H1 (cell line): ENCODE measurements around the gene LPP. TPM values are rescaled to one million over a fixed set of nuclear protein-coding genes. Genes with fewer than 3 reads are reported as not detected.

Experiments used
- CTCF ChIA-PET: fragments of 300-600 bp; sonication (Branson Sonifier 250); formaldehyde crosslinking; loops from one replicate; lab custom pipeline; 2021; ENCODE audit not compliant: partially characterized antibody; lab: Charles Lee
- POLR2A ChIA-PET: fragments of 300-600 bp; sonication (Branson Sonifier 250); formaldehyde crosslinking; loops from one replicate; lab custom pipeline; 2021; ENCODE audit warnings: inconsistent platforms; ENCODE audit not compliant: partially characterized antibody; lab: Charles Lee
- DNase-seq, 2 experiments: peaks; one replicate each; pipeline versions ENCODE4 v3.0.0 to v3.0.0-alpha.2; 2010 to 2022; ENCODE audit warnings: low spot score in 2 of 2, low read depth in 1 of 2, mixed read lengths in 1 of 2
- FAIRE-seq: peaks from 2 replicates; lab custom pipeline; 2011; peaks lifted over from hg19 to GRCh38; lab: Jason Lieb, UNC
- H2AFZ ChIP-seq: 2 replicates; pipeline ENCODE4 v1.8.1; 2012; ENCODE audit warnings: low read length, inconsistent platforms
- H2AK5ac ChIP-seq: 2 replicates; pipeline ENCODE4 v1.6.1; 2013; ENCODE audit warnings: low read depth, low read length
- H2BK120ac ChIP-seq: replicated peaks from 2 replicates; pipeline ENCODE3; 2013; ENCODE audit warnings: low read depth, low read length, inconsistent platforms
- H2BK12ac ChIP-seq: 2 replicates; pipeline ENCODE4 v1.6.1; 2013; ENCODE audit warnings: low read depth, low read length
- H2BK15ac ChIP-seq: 2 replicates; pipeline ENCODE4 v1.6.1; 2013; ENCODE audit warnings: low read length
- H2BK20ac ChIP-seq: 2 replicates; pipeline ENCODE4 v1.6.1; 2013; ENCODE audit warnings: low read length
- H2BK5ac ChIP-seq: 2 replicates; pipeline ENCODE4 v1.6.1; 2013; ENCODE audit warnings: low read depth, low read length
- H3K14ac ChIP-seq: 2 replicates; pipeline ENCODE4 v1.6.1; 2013; ENCODE audit warnings: inconsistent platforms; ENCODE audit not compliant: insufficient read length
- H3K18ac ChIP-seq: 2 replicates; pipeline ENCODE4 v1.6.1; 2013; ENCODE audit warnings: low read length; ENCODE audit errors: extremely low read depth
- H3K23ac ChIP-seq: 2 replicates; pipeline ENCODE4 v1.6.1; 2013; ENCODE audit warnings: inconsistent platforms; ENCODE audit not compliant: insufficient read length
- H3K23me2 ChIP-seq: 2 replicates; pipeline ENCODE4 v1.6.1; 2013; ENCODE audit warnings: low read depth, low read length
- H3K27ac ChIP-seq: 2 replicates; pipeline ENCODE4 v1.6.1; 2011; ENCODE audit warnings: low read depth, low read length, inconsistent platforms
- H3K27me3 ChIP-seq, 4 experiments: replicated peaks in 1 of 4; 1 replicate in 1 of 4; 2 replicates in 3 of 4; pipeline versions ENCODE4 v1.6.1 to v1.8.1; 2011 to 2013; ENCODE audit warnings: low read length in 3 of 4, mild to moderate bottlenecking in 3 of 4, inconsistent platforms in 2 of 4, mixed read lengths in 2 of 4, moderate library complexity in 1 of 4; ENCODE audit not compliant: control insufficient read depth in 3 of 4, insufficient read depth in 3 of 4; ENCODE audit errors: extremely low read depth in 1 of 4
- H3K36me3 ChIP-seq, 4 experiments: 2 replicates each; pipeline versions ENCODE4 v1.6.1 to v1.8.1; 2011 to 2013; ENCODE audit warnings: mild to moderate bottlenecking in 4 of 4, low read length in 3 of 4, moderate library complexity in 2 of 4, control low read depth in 1 of 4, inconsistent platforms in 1 of 4; ENCODE audit not compliant: insufficient read depth in 4 of 4, control insufficient read depth in 2 of 4
- H3K4ac ChIP-seq: replicated peaks from 2 replicates; pipeline ENCODE3; 2013; ENCODE audit warnings: low read length, low read depth, mixed read lengths, inconsistent platforms; ENCODE audit not compliant: insufficient read length
- H3K4me1 ChIP-seq, 4 experiments: replicated peaks in 1 of 4; 1 replicate in 1 of 4; 2 replicates in 3 of 4; pipeline versions ENCODE4 v1.6.1 to v1.8.1; 2011 to 2013; ENCODE audit warnings: low read length in 3 of 4, inconsistent platforms in 2 of 4, mixed read lengths in 1 of 4; ENCODE audit not compliant: insufficient read depth in 4 of 4, control insufficient read depth in 3 of 4
- H3K4me2 ChIP-seq, 2 experiments: 2 replicates each; pipeline versions ENCODE4 v1.6.1 to v1.8.1; 2011 to 2013; ENCODE audit warnings: low read depth in 2 of 2, low read length in 2 of 2, control low read depth in 1 of 2, inconsistent platforms in 1 of 2, mild to moderate bottlenecking in 1 of 2; ENCODE audit not compliant: insufficient read depth in 1 of 2
- H3K4me3 ChIP-seq, 4 experiments: fragments of 200-600, 300-600 bp in 1 of 4; sonication (generic), shearing (Covaris generic), sonication (Bioruptor Twin) in 1 of 4; 2 replicates each; pipeline versions ENCODE4 v1.5.1 to v1.8.1; 2011 to 2016; ENCODE audit warnings: low read length in 4 of 4, low read depth in 3 of 4, control low read depth in 2 of 4, inconsistent platforms in 2 of 4, mild to moderate bottlenecking in 2 of 4, mixed read lengths in 1 of 4, moderate library complexity in 1 of 4; ENCODE audit not compliant: insufficient read depth in 2 of 4; ENCODE audit errors: extremely low read depth in 1 of 4
- H3K56ac ChIP-seq: replicated peaks from 2 replicates; pipeline ENCODE3; 2013; ENCODE audit warnings: low read depth, mild to moderate bottlenecking, mixed read lengths, low read length, inconsistent platforms; ENCODE audit not compliant: insufficient read length
- H3K79me1 ChIP-seq: 2 replicates; pipeline ENCODE4 v1.6.1; 2013; ENCODE audit warnings: low read depth, low read length, control low read depth
- H3K79me2 ChIP-seq, 2 experiments: 2 replicates each; pipeline versions ENCODE4 v1.6.1 to v1.8.1; 2012 to 2013; ENCODE audit warnings: low read length in 2 of 2, mild to moderate bottlenecking in 2 of 2, inconsistent platforms in 1 of 2; ENCODE audit not compliant: insufficient read depth in 2 of 2, control insufficient read depth in 1 of 2
- H3K9ac ChIP-seq, 4 experiments: replicated peaks in 1 of 4; 1 replicate in 1 of 4; 2 replicates in 3 of 4; pipeline versions ENCODE4 v1.6.1 to v1.8.1; 2011 to 2013; ENCODE audit warnings: low read depth in 3 of 4, low read length in 3 of 4, control low read depth in 2 of 4, mild to moderate bottlenecking in 2 of 4, moderate library complexity in 2 of 4, inconsistent platforms in 1 of 4; ENCODE audit errors: extremely low read depth in 1 of 4
- H3K9me3 ChIP-seq, 2 experiments: 2 replicates each; pipeline versions ENCODE4 v1.6.1 to v1.8.1; 2012 to 2013; ENCODE audit warnings: mild to moderate bottlenecking in 2 of 2, moderate library complexity in 2 of 2, control low read depth in 1 of 2, inconsistent platforms in 1 of 2, low read depth in 1 of 2, low read length in 1 of 2, mixed read lengths in 1 of 2; ENCODE audit not compliant: insufficient read depth in 2 of 2
- H4K20me1 ChIP-seq, 2 experiments: replicated peaks in 1 of 2; 2 replicates each; pipeline versions ENCODE3 to v1.8.1; 2011 to 2013; ENCODE audit warnings: inconsistent platforms in 2 of 2, low read length in 2 of 2, mild to moderate bottlenecking in 1 of 2; ENCODE audit not compliant: insufficient read depth in 2 of 2, control insufficient read depth in 1 of 2
- H4K5ac ChIP-seq: 2 replicates; pipeline ENCODE4 v1.6.1; 2013; ENCODE audit warnings: low read length, low read depth, mixed read lengths, inconsistent platforms; ENCODE audit not compliant: insufficient read length
- H4K8ac ChIP-seq: 2 replicates; pipeline ENCODE4 v1.8.0; 2013; ENCODE audit warnings: mild to moderate bottlenecking, moderate library complexity, low read length, inconsistent platforms; ENCODE audit not compliant: insufficient read depth; ENCODE audit errors: extremely low read depth
- H4K91ac ChIP-seq: replicated peaks from 2 replicates; pipeline ENCODE3; 2013; ENCODE audit warnings: low read length, mixed read lengths, inconsistent platforms; ENCODE audit not compliant: insufficient read length
- CBX8 ChIP-seq: fragments of 300-800, 300-1000 bp; sonication (generic); IDR thresholded peaks from 2 replicates; pipeline ENCODE4 v1.7.1; 2016; ENCODE audit warnings: low read depth, low read length, borderline replicate concordance
- CEBPB ChIP-seq: IDR thresholded peaks from 2 replicates; pipeline ENCODE4 v1.6.1; 2012; ENCODE audit warnings: low read depth, low read length
- CTBP2 ChIP-seq: IDR thresholded peaks from 2 replicates; pipeline ENCODE4 v1.7.0; 2011; ENCODE audit warnings: borderline replicate concordance, mild to moderate bottlenecking, moderate library complexity, mixed read lengths, low read length; ENCODE audit not compliant: insufficient read depth, insufficient read length
- EGR1 ChIP-seq: IDR thresholded peaks from 2 replicates; pipeline ENCODE4 v1.6.1; 2011; ENCODE audit warnings: low read depth, low read length, borderline replicate concordance
- EP300 ChIP-seq, 2 experiments: IDR thresholded peaks; 1 replicate in 1 of 2; 2 replicates in 1 of 2; pipeline ENCODE4 v1.6.1; 2011 to 2012; ENCODE audit warnings: low read depth in 2 of 2, low read length in 2 of 2, mild to moderate bottlenecking in 2 of 2, borderline replicate concordance in 1 of 2, inconsistent platforms in 1 of 2, moderate library complexity in 1 of 2
- EZH2 ChIP-seq: fragments of 200-600 bp; sonication (generic); IDR thresholded peaks from 2 replicates; pipeline ENCODE4 v1.7.1; 2012; ENCODE audit warnings: low read depth, mild to moderate bottlenecking, moderate library complexity, low read length, inconsistent platforms; ENCODE audit not compliant: severe bottlenecking
- GTF2F1 ChIP-seq: IDR thresholded peaks from 2 replicates; pipeline ENCODE4 v1.6.1; 2012; ENCODE audit warnings: low read depth, low read length, improper control_type of control experiment, borderline replicate concordance
- HDAC6 ChIP-seq: IDR thresholded peaks from one replicate; pipeline ENCODE4 v1.7.1; 2012; ENCODE audit warnings: low read depth, mild to moderate bottlenecking, inconsistent platforms, low read length, moderate library complexity
- MAFK ChIP-seq: IDR thresholded peaks from 2 replicates; pipeline ENCODE4 v1.6.1; 2012; ENCODE audit warnings: low read depth, mild to moderate bottlenecking, improper control_type of control experiment, low read length
- POLR2A ChIP-seq, 2 experiments: IDR thresholded peaks; 1 replicate in 1 of 2; 2 replicates in 1 of 2; pipeline ENCODE4 v1.6.1; 2011; ENCODE audit warnings: low read depth in 2 of 2, low read length in 2 of 2, mild to moderate bottlenecking in 2 of 2; ENCODE audit errors: control extremely low read depth in 1 of 2
- RXRA ChIP-seq: IDR thresholded peaks from 2 replicates; pipeline ENCODE4 v1.6.1; 2011; ENCODE audit warnings: low read depth, mild to moderate bottlenecking, low read length, moderate library complexity; ENCODE audit not compliant: insufficient read depth
- SIX5 ChIP-seq: IDR thresholded peaks from 2 replicates; pipeline ENCODE4 v1.6.1; 2011; ENCODE audit warnings: mild to moderate bottlenecking, low read depth, low read length
- TAF7 ChIP-seq: optimal IDR thresholded peaks from 2 replicates; pipeline ENCODE3; 2011; ENCODE audit warnings: low read depth, mild to moderate bottlenecking, inconsistent platforms, low read length, moderate library complexity, borderline replicate concordance
- TEAD4 ChIP-seq: IDR thresholded peaks from 2 replicates; pipeline ENCODE4 v1.6.1; 2012; ENCODE audit warnings: low read depth, low read length, inconsistent platforms, mixed read lengths
- WGBS, 2 experiments: shearing (Covaris generic) in 1 of 2; methylation state at CpG; one replicate each; pipeline versions ENCODE4 v1.1.6 to v1.1.7; 2013 to 2015; ENCODE audit warnings: low lambda C conversion rate in 2 of 2, mixed read lengths in 2 of 2, inconsistent platforms in 1 of 2, low coverage in 1 of 2, missing lambda C conversion rate in 1 of 2; ENCODE audit not compliant: insufficient replicate concordance in 2 of 2, insufficient coverage in 1 of 2, insufficient read length in 1 of 2; ENCODE audit errors: extremely low coverage in 1 of 2, missing lambda C conversion rate in 1 of 2; 5-methylcytosine and 5-hydroxymethylcytosine counted together
- polyA plus RNA-seq, 7 experiments: library from polyadenylated mRNA; depleted of rRNA in 3 of 7; stranded (reverse) in 5 of 7; unstranded in 2 of 7; fragments of >200 nt in 5 of 7; fragments of 200-250 nt in 2 of 7; gene quantifications; 1 replicate in 5 of 7; 2 replicates in 1 of 7; 4 replicates in 1 of 7; pipeline versions ENCODE4 v1.2.1 to v1.2.3, GENCODE V29; 2011 to 2013; ENCODE audit warnings: missing spikeins in 2 of 7, mixed read lengths in 2 of 7
- total RNA-seq: library from RNA; stranded (reverse); fragmentation: NEBNext Ultra II Directional; extraction: Animal tissue kit (Norgen Biotek cat#: 25700); gene quantifications from 2 replicates; pipeline ENCODE4 v1.2.1, GENCODE V29; 2021

The LPP gene
- total and polyA plus RNA-seq, 2 of the 8 experiments (the other 6 are each of a cell fraction or from before 2014, with no cell fraction given), result 10.0 to 53.3 TPM

DNA sequence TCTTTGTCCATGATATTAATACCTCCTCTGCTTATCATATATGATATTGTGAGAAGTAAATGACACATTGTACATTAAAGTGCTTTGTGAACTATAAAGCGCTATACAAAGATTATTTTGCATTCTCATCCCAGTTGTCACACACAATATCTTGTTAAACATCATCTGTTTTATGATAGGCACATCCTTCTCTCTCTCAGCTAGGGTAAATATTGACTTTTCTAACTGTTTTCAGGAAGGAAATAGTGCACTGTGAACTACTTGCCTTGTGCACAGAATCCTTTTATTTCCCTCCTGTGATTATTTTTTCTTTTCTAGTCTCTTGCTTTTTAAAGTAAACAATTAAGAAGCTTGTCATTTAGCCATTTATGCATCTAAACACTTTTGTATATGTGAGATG, 388.2 kb downstream of the LPP start:
- no peak overlapping the region for H2BK20ac ChIP-seq
- TF ChIP-seq TAF7 (no peak), GTF2F1 (no peak), TEAD4 (no peak), MAFK (no peak), EP300 (IDR thresholded peaks at IDR 0.05; ENCODE audit: borderline replicate concordance in 1 of 2, low read depth in 2 of 2, low read length in 2 of 2) (no peak), POLR2A (IDR thresholded peaks at IDR 0.05; ENCODE audit: control extremely low read depth in 1 of 2, low read depth in 2 of 2, low read length in 2 of 2) (no peak), CEBPB (no peak), EZH2 (no peak), HDAC6 (no peak), RXRA (no peak), CTBP2 (no peak), EGR1 (no peak), CBX8 (no peak), SIX5 (no peak)

More for the DNA sequence above, 388.2 kb downstream of the LPP start:
- Histone ChIP-seq H4K20me1 (no peaks in the 10 kb centered on the region), H4K8ac (no peak overlapping the region), H3K4me1 (peaks cover 0 to 3% (median 0%) of the 10 kb centered on the region in 4 experiments; a peak in 1 of 7 replicates), H2BK120ac (no peak overlapping the region), H3K4ac (no peak overlapping the region), H3K56ac (no peak overlapping the region), H2AFZ (no peak overlapping the region), H3K27me3 (no peaks in the 10 kb centered on the region), H3K79me1 (no peaks in the 10 kb centered on the region), H3K4me2 (no peak overlapping the region), H2BK15ac (no peak overlapping the region), H2AK5ac (no peak overlapping the region), H4K91ac (no peak overlapping the region), H2BK5ac (no peak overlapping the region), H3K23ac (no peak overlapping the region), H3K79me2 (no peaks in the 10 kb centered on the region), H2BK12ac (no peak overlapping the region), H4K5ac (no peak overlapping the region), H3K9ac (no peak overlapping the region), H3K23me2 (no peaks in the 10 kb centered on the region), H3K27ac (no peak overlapping the region), H3K4me3 (no peak overlapping the region), H3K18ac (no peak overlapping the region), H3K9me3 (no peaks in the 10 kb centered on the region), H3K36me3 (no peaks in the 10 kb centered on the region), H3K14ac (no peak overlapping the region)
- FAIRE-seq, result no peak
- WGBS, 2 experiments, result 96% methylated on average over 1 of the region's 1 CpG; no CpG with 5 or more reads in 1 of the 2 experiments
- POLR2A ChIA-PET, result interaction anchor here (1.1 kb wide), 1 partner anchor 10 kb away, joined by 3 read pairs; no protein-coding TSS in a partner anchor
- no peak for DNase-seq
- CTCF ChIA-PET, result interaction anchor here (1.0 kb wide), 1 partner anchor 9 kb away, joined by 3 read pairs; no protein-coding TSS in a partner anchor
